PC-9 (cell line): ENCODE measurements around the gene UNC13A. TPM values are rescaled to one million over a fixed set of nuclear protein-coding genes. Genes with fewer than 3 reads are reported as not detected.
A peak's percentile ranks its signal among the peaks of the same experiment; 100 is the strongest.

Experiments used
- BruUV-seq: library from RNA; stranded (reverse); fragments of 400-500 nt; replicated peaks from 2 replicates; lab custom pipeline; 2021; lab: Mats Ljungman, UMichigan
- CTCF ChIA-PET: fragments of 300-600 bp; sonication (Branson Sonifier 250); formaldehyde crosslinking; loops from one replicate; lab custom pipeline; 2022; ENCODE audit warnings: antibody characterized with exemption; lab: Charles Lee
- POLR2A ChIA-PET: fragments of 300-600 bp; sonication (Branson Sonifier 250); formaldehyde crosslinking; loops from one replicate; lab custom pipeline; 2022; ENCODE audit warnings: antibody characterized with exemption; ENCODE audit not compliant: unreplicated experiment; lab: Charles Lee
- DNase-seq, 2 experiments: peaks; one replicate each; pipeline versions ENCODE4 v3.0.0 to v3.0.0-alpha.2; 2015 to 2022; ENCODE audit warnings: mixed read lengths in 1 of 2
- H2AFZ ChIP-seq: fragments of 200-600 bp; sonication (generic); 2 replicates; pipeline ENCODE4 v1.8.1; 2017; ENCODE audit warnings: antibody characterized with exemption
- H3F3A ChIP-seq: fragments of 200-600 bp; sonication (generic); 2 replicates; pipeline ENCODE4 v1.8.1; 2017; ENCODE audit warnings: antibody characterized with exemption, mild to moderate bottlenecking, low read depth; ENCODE audit not compliant: insufficient read depth
- H3K27ac ChIP-seq: fragments of 200-600 bp; sonication (generic); 2 replicates; pipeline ENCODE4 v1.6.1; 2016; ENCODE audit warnings: mixed run types
- H3K27me3 ChIP-seq: fragments of 200-600 bp; sonication (generic); 2 replicates; pipeline ENCODE4 v1.6.1; 2016; ENCODE audit warnings: low read depth, mixed run types; ENCODE audit not compliant: insufficient read depth
- H3K36me3 ChIP-seq: fragments of 200-600 bp; sonication (generic); 2 replicates; pipeline ENCODE4 v1.6.1; 2016; ENCODE audit warnings: low read depth, mixed run types
- H3K4me1 ChIP-seq: fragments of 200-600 bp; sonication (generic); replicated peaks from 2 replicates; pipeline ENCODE4 v1.6.1; 2016; ENCODE audit warnings: mixed run types; ENCODE audit not compliant: insufficient read depth
- H3K4me2 ChIP-seq: fragments of 200-600 bp; sonication (generic); 2 replicates; pipeline ENCODE4 v1.6.1; 2017; ENCODE audit warnings: mixed run types
- H3K4me3 ChIP-seq: fragments of 200-600 bp; sonication (generic); 2 replicates; pipeline ENCODE4 v1.6.1; 2016; ENCODE audit warnings: mixed run types
- H3K79me2 ChIP-seq: fragments of 200-600 bp; sonication (generic); 2 replicates; pipeline ENCODE4 v1.6.1; 2017; ENCODE audit warnings: low read depth, mixed run types
- H3K9me2 ChIP-seq: fragments of 200-600 bp; sonication (generic); 2 replicates; pipeline ENCODE4 v1.8.1; 2017; ENCODE audit warnings: mild to moderate bottlenecking; ENCODE audit not compliant: insufficient read depth
- H3K9me3 ChIP-seq: fragments of 200-600 bp; sonication (generic); 2 replicates; pipeline ENCODE4 v1.8.1; 2016; ENCODE audit warnings: low read depth; ENCODE audit not compliant: insufficient read depth
- H4K20me1 ChIP-seq: fragments of 200-600 bp; sonication (generic); 2 replicates; pipeline ENCODE4 v1.8.1; 2017; ENCODE audit not compliant: insufficient read depth
- CTCF ChIP-seq: fragments of 200-600 bp; sonication (generic); conservative IDR thresholded peaks from 2 replicates; pipeline ENCODE4 v1.6.1; 2017; ENCODE audit warnings: mixed run types, antibody characterized with exemption, mild to moderate bottlenecking, moderate library complexity
- EZH2 ChIP-seq: fragments of 200-600 bp; sonication (generic); IDR thresholded peaks from 2 replicates; pipeline ENCODE4 v1.8.0; 2017; ENCODE audit warnings: antibody characterized with exemption, low read depth
- intact Hi-C: fragments of 100-400 bp; cut with micrococcal nuclease; formaldehyde crosslinking; loops from one replicate; pipeline ENCODE4 v1.10.0; 2022; ENCODE audit not compliant: unreplicated experiment
- total RNA-seq: library from RNA; stranded (reverse); gene quantifications from 2 replicates; pipeline ENCODE4 v1.2.3, GENCODE V29; 2021

Gene UNC13A
- total RNA-seq, 1 experiment from 2014 or later = 0.17 TPM

DNA sequence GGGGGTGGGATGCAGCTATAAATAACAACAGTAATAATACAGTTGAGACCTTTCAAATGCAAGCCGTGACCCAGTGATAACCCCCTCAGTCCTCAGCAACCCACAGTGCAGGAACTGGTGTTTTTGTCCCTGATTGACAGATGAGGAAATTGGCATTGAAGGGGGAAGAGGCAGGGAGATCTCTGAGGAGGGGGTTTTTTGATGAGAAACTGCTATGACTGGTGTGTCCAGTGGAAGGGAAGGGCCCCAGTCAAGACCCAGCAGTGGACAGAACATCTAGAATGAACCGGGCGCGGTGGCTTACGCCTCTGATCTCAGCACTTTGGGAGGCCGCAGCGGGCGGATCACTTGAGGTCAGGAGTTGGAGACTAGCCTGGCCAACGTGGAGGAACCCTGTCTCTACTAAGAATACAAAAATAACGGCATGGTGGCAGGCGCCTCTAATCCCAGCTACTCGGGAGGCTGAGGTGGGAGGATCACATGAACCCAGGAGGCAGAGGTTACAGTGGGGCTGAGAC lies 33.0 kb upstream of the UNC13A start:
- BruUV-seq = no TSS peak
- peaks cover 21% of the 10 kb centered on the region for H3K4me1 ChIP-seq

GRCh38 chr19:17720440-17720839 lies 32.3 kb upstream of the UNC13A start:
- Histone ChIP-seq H3K9me3 (no peaks in the 10 kb centered on the region), H3K79me2 (peaks cover 36% of the 10 kb centered on the region), H3K36me3 (no peaks in the 10 kb centered on the region), H3K27me3 (no peaks in the 10 kb centered on the region), H2AFZ (no peak overlapping the region), H4K20me1 (peaks cover 54% of the 10 kb centered on the region), H3K4me1 (peaks cover 21% of the 10 kb centered on the region), H3F3A (peaks cover 13% of the 10 kb centered on the region; the same call in 1 of the 2 replicates), H3K4me2 (peak overlapping the region; percentile 82), H3K27ac (no peak overlapping the region), H3K9me2 (no peaks in the 10 kb centered on the region), H3K4me3 (peak overlapping the region; percentile 93)
- ChIA-PET POLR2A (interaction anchor here (0.6 to 1.2 kb wide), 4 partner anchors 30 to 245 kb away, joined by 3 to 7 read pairs (median 6); no protein-coding TSS in a partner anchor), CTCF (no interaction called here)
- intact Hi-C loops = no loop called here
- TF ChIP-seq EZH2 (no peak), CTCF (no peak)
- no TSS peak for BruUV-seq
- DNase-seq = no peak

More for the DNA sequence above, 33.0 kb upstream of the UNC13A start:
- ChIA-PET CTCF (no interaction called here), POLR2A (interaction anchor here (0.7 kb wide), 1 partner anchor 454 kb away, joined by 4 read pairs; no protein-coding TSS in a partner anchor)
- Histone ChIP-seq H3F3A (peaks cover 13% of the 10 kb centered on the region; the same call in 1 of the 2 replicates), H3K27me3 (no peaks in the 10 kb centered on the region), H3K4me2 (peak overlapping the region; percentile 82), H3K27ac (no peak overlapping the region), H3K36me3 (no peaks in the 10 kb centered on the region), H2AFZ (no peak overlapping the region), H3K9me2 (no peaks in the 10 kb centered on the region), H3K79me2 (peaks cover 36% of the 10 kb centered on the region), H4K20me1 (peaks cover 60% of the 10 kb centered on the region), H3K4me3 (no peak overlapping the region), H3K9me3 (no peaks in the 10 kb centered on the region)
- TF ChIP-seq EZH2 (no peak), CTCF (no peak)
- intact Hi-C loops = no loop called here
- no peak for DNase-seq

- TF ChIP-seq CTCF = no peak
- no peak for TF ChIP-seq EZH2
- BruUV-seq = TSS peak; percentile 43
- H3K4me1 ChIP-seq = peaks cover 21% of the 10 kb centered on the region
- no peaks in the 10 kb centered on the region for H3K9me2 ChIP-seq
- CTCF ChIA-PET = interaction anchor here (1.2 kb wide), 1 partner anchor 47 kb away, joined by 5 read pairs; no protein-coding TSS in a partner anchor
- peak overlapping the region; percentile 82 for H2AFZ ChIP-seq
- H3K4me3 ChIP-seq = peak overlapping the region; percentile 93
- H3K9me3 ChIP-seq = no peaks in the 10 kb centered on the region
- intact Hi-C loops = loop anchor here (10.0 kb wide), 1 partner anchor 135 kb away; the partner anchor contains the start of gene RPL18A
- H3K79me2 ChIP-seq = peaks cover 36% of the 10 kb centered on the region
- peak overlapping the region; percentile 82 for H3K4me2 ChIP-seq
- H4K20me1 ChIP-seq = peaks cover 48% of the 10 kb centered on the region
- no peaks in the 10 kb centered on the region for H3K36me3 ChIP-seq
- peak; percentile 80 to 81 for DNase-seq
- POLR2A ChIA-PET = interaction anchor here (0.6 to 1.2 kb wide), 4 partner anchors 31 to 244 kb away, joined by 3 to 7 read pairs (median 6); no protein-coding TSS in a partner anchor
- H3F3A ChIP-seq = peaks cover 13% of the 10 kb centered on the region; the same call in 1 of the 2 replicates
- H3K27me3 ChIP-seq = no peaks in the 10 kb centered on the region
- no peak overlapping the region for H3K27ac ChIP-seq
Measured at GRCh38 chr19:17719730-17720400, 31.7 kb upstream of the UNC13A start.
